Thyroid gland (tissue), 4 donors: ENCODE data around the gene CNOT2. TPM values are rescaled to one million over a fixed set of nuclear protein-coding genes. Genes with fewer than 3 reads are reported as not detected.
A peak's percentile ranks its signal among the peaks of the same experiment; 100 is the strongest.
"Not testable (repeated sequence)": the region's sequence is repeated elsewhere in the genome, so short reads cannot be mapped to it uniquely, and the experiment has no call there.

Experiments
- DNase-seq, 2 donors: peaks; one replicate each; pipeline ENCODE4 v3.0.0-alpha.2; 2019
- H3K27ac ChIP-seq, 3 donors: fragments of 200-600 bp; sonication (generic); 1 replicate in 2 of 3; 2 replicates in 1 of 3; pipeline ENCODE4 v1.5.1; 2016 to 2019; ENCODE audit warnings: mild to moderate bottlenecking in 1 of 3, moderate library complexity in 1 of 3
- H3K27me3 ChIP-seq: fragments of 200-600 bp; sonication (generic); one replicate; pipeline ENCODE4 v1.5.1; 2019
- H3K36me3 ChIP-seq, 2 donors: fragments of 200-600 bp; sonication (generic); one replicate each; pipeline ENCODE4 v1.5.1; 2016 to 2019
- H3K4me1 ChIP-seq, 2 donors: fragments of 200-600 bp; sonication (generic); one replicate each; pipeline ENCODE4 v1.5.1; 2017 to 2019
- H3K4me3 ChIP-seq, 3 donors: fragments of 200-600 bp; sonication (generic); replicated peaks in 1 of 3; 1 replicate in 2 of 3; 2 replicates in 1 of 3; pipeline ENCODE4 v1.5.1; 2016; ENCODE audit warnings: mild to moderate bottlenecking in 1 of 3
- H3K9me3 ChIP-seq: fragments of 200-600 bp; sonication (generic); one replicate; pipeline ENCODE4 v1.5.1; 2017
- POLR2A ChIP-seq, 2 donors: fragments of 450-650 bp; IDR thresholded peaks; one replicate each; pipeline ENCODE4 v1.6.1; 2017; ENCODE audit warnings: antibody characterized with exemption in 2 of 2, mild to moderate bottlenecking in 2 of 2, moderate library complexity in 1 of 2
- WGBS, 2 donors: methylation state at CpG; one replicate each; pipeline ENCODE4 v1.1.5; 2017; 5-methylcytosine and 5-hydroxymethylcytosine counted together
- intact Hi-C: fragments of 100-400 bp; cut with DNase I; formaldehyde crosslinking; loops from one replicate; pipeline ENCODE4 v1.15.1; 2023
- total RNA-seq, 4 donors: library from RNA; depleted of rRNA; stranded (reverse); fragments of >200 nt; gene quantifications; one replicate each; pipeline ENCODE4 v1.2.3, GENCODE V29; 2016
- TF ChIP-seq, protein P1 (sequence below), 6 experiments: fragments of 200-600 bp in 3 of 6; fragments of 450-650 bp in 3 of 6; sonication (generic) in 3 of 6; IDR thresholded peaks; one replicate each; pipeline ENCODE4 v1.5.1; 2016 to 2019; ENCODE audit warnings: antibody characterized with exemption in 6 of 6, mild to moderate bottlenecking in 2 of 6, inconsistent platforms in 1 of 6, moderate library complexity in 1 of 6

Gene CNOT2
- total RNA-seq, 4 donors from 2014 or later: 162 to 245 (median 173) TPM

- Histone ChIP-seq H3K4me3 (no peak overlapping the region), H3K27ac (peak overlapping the region in 1 of 3 donors; percentile 24), H3K9me3 (no peaks in the 10 kb centered on the region), H3K4me1 (peaks cover 8 to 14% of the 10 kb centered on the region in 2 donors), H3K27me3 (no peaks in the 10 kb centered on the region), H3K36me3 (peaks cover 0 to 7% of the 10 kb centered on the region in 2 donors)
- intact Hi-C loops: no loop called here
- no peak for DNase-seq
- TF ChIP-seq, protein P1, sequence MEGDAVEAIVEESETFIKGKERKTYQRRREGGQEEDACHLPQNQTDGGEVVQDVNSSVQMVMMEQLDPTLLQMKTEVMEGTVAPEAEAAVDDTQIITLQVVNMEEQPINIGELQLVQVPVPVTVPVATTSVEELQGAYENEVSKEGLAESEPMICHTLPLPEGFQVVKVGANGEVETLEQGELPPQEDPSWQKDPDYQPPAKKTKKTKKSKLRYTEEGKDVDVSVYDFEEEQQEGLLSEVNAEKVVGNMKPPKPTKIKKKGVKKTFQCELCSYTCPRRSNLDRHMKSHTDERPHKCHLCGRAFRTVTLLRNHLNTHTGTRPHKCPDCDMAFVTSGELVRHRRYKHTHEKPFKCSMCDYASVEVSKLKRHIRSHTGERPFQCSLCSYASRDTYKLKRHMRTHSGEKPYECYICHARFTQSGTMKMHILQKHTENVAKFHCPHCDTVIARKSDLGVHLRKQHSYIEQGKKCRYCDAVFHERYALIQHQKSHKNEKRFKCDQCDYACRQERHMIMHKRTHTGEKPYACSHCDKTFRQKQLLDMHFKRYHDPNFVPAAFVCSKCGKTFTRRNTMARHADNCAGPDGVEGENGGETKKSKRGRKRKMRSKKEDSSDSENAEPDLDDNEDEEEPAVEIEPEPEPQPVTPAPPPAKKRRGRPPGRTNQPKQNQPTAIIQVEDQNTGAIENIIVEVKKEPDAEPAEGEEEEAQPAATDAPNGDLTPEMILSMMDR (IDR thresholded peaks at IDR 0.05): no peak
- peak in 1 of 2 donors; percentile 22 for TF ChIP-seq POLR2A (IDR thresholded peaks at IDR 0.05)
These were observed 46.9 kb downstream of the CNOT2 start for GRCh38 chr12:70290116-70290515.

- H3K4me1 ChIP-seq: peaks cover 8 to 14% of the 10 kb centered on the region in 2 donors
- H3K9me3 ChIP-seq: no peaks in the 10 kb centered on the region
- intact Hi-C loops: no loop called here
- TF ChIP-seq, protein P1 (IDR thresholded peaks at IDR 0.05): no peak
- 84 to 91% methylated on average over 3 of the region's 3 CpGs for WGBS, 2 donors
- H3K27me3 ChIP-seq: no peaks in the 10 kb centered on the region
- no peak for DNase-seq
- H3K36me3 ChIP-seq: no peaks in the 10 kb centered on the region
- H3K4me3 ChIP-seq: no peak overlapping the region
- no peak overlapping the region for H3K27ac ChIP-seq
These were observed 49.0 kb downstream of the CNOT2 start for GRCh38 chr12:70292017-70292776.

DNA sequence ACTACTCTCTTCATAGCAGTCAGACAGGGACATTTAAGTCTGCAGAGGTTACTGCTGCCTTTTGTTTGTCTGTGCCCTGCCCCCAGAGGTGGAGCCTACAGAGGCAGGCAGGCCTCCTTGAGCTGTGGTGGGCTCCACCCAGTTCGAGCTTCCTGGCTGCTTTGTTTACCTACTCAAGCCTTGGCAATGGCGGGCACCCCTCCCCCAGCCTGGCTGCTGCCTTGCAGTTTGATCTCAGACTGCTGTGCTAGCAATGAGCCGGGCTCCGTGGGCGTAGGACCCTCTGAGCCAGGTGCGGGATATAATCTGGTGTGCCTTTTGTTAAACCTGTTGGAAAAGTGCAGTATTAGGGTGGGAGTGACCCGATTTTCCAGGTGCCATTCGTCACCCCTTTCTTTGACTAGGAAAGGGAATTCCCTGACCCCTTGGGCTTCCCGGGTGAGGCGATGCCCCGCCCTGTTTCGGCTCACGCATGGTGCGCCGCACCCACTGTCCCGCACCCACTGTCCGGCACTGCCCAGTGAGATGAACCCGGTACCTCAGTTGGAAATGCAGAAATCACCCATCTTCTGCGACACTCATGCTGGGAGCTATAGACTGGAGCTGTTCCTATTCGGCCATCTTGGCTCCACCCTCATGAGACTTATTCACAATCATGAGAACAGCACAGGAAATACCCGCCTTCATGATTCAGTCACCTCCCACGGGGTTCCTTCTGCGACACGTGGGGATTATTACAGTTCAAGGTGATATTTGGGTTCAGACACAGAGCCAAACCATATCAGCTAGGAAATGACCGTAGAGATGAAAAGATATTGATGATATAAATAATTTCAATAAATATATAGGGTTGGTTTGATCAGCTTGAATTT is 61.7 kb downstream of the CNOT2 start:
- H3K27me3 ChIP-seq, H3K36me3 ChIP-seq, DNase-seq, H3K4me3 ChIP-seq, H3K9me3 ChIP-seq, H3K27ac ChIP-seq, intact Hi-C loops, H3K4me1 ChIP-seq: not testable (repeated sequence)
- WGBS, 2 donors: 94 to 98% methylated on average over 25 of the region's 25 CpGs

DNA sequence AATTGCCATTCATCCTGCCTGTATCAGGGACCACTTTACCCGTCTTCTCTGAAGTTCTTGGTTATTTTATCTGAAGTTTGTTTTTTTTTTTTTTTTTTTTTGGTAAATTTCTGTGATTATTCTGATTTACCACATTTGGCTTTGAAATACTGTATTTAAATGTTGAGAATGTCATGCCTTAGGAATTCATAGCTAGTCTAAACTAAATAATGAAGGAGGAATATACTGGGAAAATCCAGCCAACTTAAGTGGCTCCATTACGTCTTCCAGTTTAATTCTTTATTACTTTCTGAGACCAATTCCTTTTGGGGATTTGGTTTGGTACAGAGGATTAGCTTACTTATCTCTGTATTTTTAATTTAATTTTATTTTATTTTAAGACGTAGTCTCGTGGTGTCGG is 62.6 kb downstream of the CNOT2 start:
- 89 to 91% methylated on average over 5 of the region's 5 CpGs for WGBS, 2 donors
- DNase-seq: no peak
- Histone ChIP-seq H3K36me3 (no peaks in the 10 kb centered on the region), H3K27ac (no peak overlapping the region), H3K4me1 (no peaks in the 10 kb centered on the region), H3K9me3 (no peaks in the 10 kb centered on the region), H3K27me3 (no peaks in the 10 kb centered on the region), H3K4me3 (no peak overlapping the region)
- intact Hi-C loops: no loop called here
- TF ChIP-seq POLR2A (IDR thresholded peaks at IDR 0.05): no peak
- TF ChIP-seq, protein P1 (IDR thresholded peaks at IDR 0.05): no peak

GRCh38 chr12:70306676-70307075 is 63.4 kb downstream of the CNOT2 start:
- H3K27ac ChIP-seq: no peak overlapping the region

More at GRCh38 chr12:70306676-70307075, 63.4 kb downstream of the CNOT2 start:
- DNase-seq: no peak
- H3K9me3 ChIP-seq: no peaks in the 10 kb centered on the region
- H3K4me1 ChIP-seq: no peaks in the 10 kb centered on the region
- H3K27me3 ChIP-seq: no peaks in the 10 kb centered on the region
- TF ChIP-seq, protein P1 (IDR thresholded peaks at IDR 0.05): no peak
- TF ChIP-seq POLR2A (IDR thresholded peaks at IDR 0.05): no peak
- intact Hi-C loops: no loop called here
- no peak overlapping the region for H3K4me3 ChIP-seq
- H3K36me3 ChIP-seq: no peaks in the 10 kb centered on the region
- WGBS, 2 donors: 93 to 97% methylated on average over 3 of the region's 3 CpGs
